Measurements from ENCODE around the gene ATP10A.

GRCh38 chr15:25731411-25731810, 131.7 kb downstream of the ATP10A start:
- TF ChIP-seq CTCF (IDR thresholded peaks at IDR 0.05) (no peak), POLR2A (IDR thresholded peaks at IDR 0.05) (no peak)

Measured in adrenal gland (tissue), 5 donors.